ENCODE measurements around the gene GCN1.
"Not testable (repeated sequence)": the region's sequence is repeated elsewhere in the genome, so short reads cannot be mapped to it uniquely, and the experiment has no call there.

The GCN1 gene

DNA sequence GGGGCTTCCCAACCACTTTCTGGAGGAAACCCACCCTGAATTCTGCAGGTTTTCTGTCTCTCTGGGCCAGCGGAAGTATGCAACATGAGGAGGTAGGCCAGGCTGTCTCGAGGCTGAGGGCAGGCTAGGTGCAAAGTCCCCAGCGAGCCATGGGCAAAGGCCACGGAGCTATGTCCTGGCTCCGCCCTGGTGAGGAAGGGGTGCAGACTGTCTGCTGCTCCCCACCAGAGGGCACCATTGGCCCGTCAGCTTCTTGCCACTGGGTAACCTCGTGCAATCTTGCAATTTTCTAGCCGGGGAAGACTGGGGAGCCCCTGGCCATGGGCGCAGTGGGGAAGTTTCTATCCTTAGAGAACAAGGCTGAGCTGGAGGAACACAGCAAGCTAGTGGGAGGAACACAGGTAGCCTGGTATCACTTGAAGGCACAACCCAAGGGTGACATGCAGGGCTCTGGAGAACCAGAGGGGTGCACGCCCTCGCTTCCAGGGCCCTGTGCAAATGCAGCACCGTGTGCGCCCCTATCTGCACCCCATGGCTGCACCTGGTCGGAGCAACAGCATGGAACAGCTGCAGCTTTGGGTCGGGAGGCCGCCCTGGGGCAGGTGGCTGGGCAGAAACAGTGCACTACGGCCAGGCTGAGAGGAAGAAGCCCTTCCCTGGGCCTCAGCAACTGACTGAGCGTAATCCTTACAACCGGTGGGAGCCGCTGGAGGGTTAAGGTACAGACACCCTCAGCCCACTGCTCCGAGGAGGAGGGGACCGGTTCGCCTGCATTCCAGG lies 34.0 kb upstream of the GCN1 start:
- DNase-seq = peak; percentile 57

DNA sequence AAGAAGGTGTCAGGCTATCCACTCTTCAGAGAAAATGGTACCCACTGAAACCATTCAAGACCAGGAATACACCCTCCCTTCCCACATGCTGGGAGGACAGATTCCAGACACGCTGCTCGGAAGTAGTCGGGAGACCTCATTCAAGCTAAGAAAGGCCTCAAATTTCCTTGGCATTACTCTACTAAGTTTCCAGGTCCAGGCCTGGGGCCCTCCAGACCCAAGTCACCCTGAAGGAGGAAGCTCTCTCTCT lies 33.5 kb upstream of the GCN1 start:
- DNase-seq = no peak

DNA sequence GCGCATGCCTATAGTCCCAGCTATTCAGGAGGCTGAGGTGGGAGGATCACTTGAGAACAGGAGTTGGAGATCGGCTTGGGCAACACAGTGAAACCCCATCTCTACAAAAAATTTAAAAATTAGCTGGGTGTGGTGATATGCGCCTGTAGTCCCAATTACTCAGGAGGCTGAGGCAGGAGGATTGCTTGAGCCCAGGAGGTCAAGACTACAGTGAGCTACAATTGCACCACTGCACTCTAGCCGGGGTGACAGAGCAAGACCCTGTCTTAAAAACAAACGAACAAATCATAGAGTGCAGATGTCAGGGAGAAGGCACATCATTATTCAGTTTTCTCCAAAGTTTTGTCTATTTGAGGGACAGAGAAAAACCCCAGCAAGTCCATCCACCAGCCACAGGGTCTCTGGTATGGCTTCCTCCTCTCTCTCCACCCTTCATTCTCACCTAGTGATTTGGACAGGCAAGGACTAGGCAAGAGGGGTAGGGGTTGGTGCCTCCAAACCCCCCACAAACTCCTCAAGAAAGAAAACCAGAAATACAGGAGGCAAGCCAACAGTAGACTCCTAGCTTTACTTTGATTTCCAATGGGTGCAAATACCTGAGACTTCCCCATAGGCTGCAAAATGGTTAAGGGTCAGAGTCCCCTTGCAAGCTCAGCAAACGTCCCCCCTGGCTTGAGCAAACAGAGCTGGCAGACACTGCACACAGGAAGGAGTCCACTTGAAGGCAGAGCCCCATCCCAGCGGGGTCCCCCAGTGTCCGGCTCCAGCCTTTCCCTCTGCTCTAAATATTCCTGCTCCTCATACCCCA lies 32.9 kb upstream of the GCN1 start:
- DNase-seq = no peak

DNA sequence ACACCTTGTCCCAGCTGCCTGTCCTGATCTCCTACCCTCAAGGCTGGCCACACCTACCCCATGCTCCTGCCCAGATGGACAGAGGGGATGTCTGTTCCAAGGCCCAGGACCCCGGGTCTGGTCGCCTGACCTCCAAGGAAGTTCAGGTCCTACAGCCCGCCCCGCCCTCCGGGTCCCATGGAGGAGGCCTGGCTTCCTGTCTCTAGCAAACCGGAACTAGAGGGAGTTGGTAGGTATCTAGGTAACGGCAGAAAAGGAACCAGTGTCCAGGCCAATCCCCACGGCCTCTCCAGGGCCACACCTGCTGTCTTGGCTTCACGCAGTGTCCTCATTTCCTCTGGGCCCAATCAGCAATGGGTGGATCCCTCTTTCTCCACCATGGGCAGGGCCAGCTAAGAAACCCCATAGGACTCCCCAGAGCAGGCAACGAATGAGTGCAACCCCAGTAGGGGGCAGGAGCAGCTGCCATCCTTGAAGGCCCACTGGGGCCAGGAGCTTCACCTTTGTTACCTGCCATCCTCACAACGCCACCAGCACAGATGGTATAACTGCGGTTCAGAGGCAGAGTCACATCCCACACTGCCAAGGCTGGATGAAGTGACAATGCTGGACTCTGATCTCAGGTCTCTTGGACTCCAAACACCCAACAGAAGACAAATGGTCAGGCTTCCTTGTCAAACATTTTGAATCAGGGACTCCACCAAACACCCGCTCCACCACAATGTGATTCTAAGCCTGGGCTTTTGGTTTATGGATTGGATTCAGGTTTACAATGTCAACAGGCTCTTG lies 31.5 kb upstream of the GCN1 start:
- DNase-seq = no peak

DNA sequence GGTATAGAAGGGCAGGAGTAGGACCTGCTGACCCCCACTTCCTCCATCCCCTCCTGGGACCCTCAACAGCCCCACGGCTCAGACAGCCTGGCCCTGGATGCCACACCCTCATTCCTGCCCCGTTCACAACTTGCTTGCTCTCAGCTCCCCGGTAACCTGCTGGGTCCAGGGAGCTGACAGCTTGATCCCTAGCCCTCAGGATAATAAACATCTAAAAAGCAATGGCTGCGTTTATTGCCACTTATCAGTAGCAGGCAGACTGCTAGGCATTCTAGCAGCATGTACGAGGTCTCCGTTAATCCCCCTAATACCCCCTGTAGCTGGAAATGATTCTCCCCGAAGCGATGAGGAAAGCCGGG lies 30.7 kb upstream of the GCN1 start:
- no peak for DNase-seq

DNA sequence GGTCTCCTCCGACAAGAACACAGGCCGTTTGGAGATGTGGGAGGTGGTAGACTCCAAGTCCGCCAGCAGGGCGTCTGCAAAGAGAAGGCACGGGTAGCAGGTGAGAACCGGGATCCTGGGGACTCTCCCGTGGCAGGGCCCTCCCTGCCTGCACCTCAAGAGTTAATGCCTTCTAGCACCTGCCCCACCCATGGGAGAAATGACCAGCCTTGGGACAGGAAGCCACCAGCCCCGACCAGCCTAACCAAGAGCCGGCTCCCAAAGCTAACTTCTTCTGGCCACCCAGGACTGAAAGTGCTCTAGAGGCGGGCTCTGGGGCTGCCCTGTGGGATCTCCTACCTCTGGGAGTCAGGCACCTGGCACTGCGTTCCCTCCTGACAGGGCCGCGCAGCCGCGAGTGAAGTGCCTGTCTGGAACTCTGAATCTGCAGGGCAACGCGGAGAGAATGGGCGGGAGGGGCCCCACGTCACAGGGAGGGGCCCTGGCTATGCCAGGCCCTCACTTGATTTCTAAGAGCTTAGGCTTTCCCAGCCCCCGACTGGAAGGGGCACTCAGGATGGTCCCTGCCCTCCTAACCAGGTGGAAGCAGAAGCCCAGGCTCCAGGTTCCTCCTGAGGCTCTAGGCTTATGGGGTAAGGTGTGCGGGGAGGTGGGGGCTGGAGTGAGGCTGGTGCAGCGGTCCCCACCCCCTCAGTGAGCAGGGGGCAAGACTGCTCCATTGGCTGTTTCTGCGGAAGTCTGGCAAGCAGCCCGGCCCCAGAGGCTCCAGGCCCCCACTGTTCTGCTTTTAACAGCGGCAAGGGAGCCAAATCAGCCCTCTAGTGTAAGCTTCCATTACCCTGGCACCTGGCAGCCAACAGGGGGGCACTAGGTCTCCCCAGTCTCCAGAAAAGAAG lies 30.0 kb upstream of the GCN1 start:
- DNase-seq = no peak

DNA sequence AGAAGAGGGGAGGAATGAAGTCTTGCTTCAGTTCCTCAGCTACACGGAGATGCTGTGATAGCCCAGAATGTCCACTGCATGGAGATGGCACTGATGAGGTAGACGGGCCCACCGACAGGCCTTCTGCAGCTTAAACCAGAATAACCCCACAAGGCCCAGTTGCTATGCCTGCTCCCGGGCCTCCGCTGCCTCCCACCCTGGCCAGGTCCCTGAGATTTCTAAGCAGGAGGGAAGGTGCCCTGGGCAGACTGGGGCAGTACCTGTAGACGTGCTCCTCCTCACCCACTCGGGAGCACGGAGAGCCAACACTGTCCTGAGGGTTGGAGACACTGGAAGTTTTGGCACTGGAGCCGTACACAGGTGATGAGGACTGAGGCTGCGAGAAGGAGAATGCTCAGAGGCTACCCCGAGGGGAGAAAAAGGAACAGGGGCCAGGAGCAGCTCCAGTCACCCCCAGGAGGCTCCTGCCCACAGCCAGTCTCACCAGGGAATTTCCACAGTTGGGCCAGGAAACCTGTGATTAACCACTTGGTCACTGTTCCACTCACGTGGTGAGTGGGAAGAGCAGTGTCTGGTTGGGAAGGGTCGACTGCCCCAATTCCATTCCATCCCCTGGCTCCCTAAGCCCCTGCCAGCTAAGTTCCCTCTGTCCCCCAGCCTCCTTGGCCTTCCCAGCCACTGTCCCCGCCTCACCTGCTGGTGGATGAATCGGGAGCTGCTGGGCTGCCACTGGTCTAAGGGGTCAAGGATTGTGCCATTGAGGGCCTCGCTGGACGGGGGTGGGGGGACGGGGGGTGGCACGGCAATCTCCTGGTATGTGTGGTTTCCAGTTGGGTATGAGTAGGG lies 29.2 kb upstream of the GCN1 start:
- DNase-seq = no peak

DNA sequence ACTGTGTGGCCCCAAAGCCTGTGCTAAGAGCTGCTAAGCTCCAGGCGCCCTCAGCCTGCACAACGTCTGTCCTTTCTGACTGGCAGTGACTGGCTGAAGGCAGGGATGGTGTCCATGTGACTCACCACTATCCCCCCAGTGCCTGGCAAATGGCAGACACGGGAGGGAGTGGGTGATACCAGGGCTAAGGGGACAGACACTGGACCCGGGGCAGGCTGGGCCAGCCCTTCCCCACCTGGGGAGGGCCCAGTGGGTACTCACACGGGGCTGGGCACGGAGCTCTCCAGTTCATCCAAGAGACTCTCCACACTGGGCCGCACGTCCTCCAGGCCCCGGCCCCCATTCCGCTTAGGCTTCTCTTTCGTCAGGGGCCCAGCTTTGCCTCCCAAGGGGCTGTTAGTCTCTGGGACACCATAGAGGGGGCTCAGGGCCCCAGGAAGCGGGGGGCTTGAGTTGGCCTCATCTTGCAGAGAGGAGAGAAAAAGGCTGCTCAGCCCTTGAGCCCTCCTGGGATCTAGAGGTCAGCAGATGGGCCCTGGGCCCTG lies 27.8 kb upstream of the GCN1 start:
- DNase-seq = no peak

DNA sequence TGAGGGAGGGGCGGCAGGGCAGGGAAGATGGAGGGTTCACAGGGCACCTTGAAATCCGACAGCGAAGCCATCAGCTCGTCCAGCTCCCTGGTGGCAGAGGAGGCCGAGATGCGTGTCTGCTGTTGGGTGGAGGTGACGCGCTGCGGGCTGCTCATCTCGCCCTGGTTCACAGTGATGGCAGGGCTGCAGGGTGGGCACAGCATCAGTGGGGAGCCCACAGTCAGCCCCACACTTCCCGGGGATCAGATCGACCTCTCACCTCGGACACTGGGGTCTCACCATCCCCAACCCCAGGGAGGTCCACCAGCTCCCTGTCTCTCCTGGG lies 27.0 kb upstream of the GCN1 start:
- DNase-seq = no peak

DNA sequence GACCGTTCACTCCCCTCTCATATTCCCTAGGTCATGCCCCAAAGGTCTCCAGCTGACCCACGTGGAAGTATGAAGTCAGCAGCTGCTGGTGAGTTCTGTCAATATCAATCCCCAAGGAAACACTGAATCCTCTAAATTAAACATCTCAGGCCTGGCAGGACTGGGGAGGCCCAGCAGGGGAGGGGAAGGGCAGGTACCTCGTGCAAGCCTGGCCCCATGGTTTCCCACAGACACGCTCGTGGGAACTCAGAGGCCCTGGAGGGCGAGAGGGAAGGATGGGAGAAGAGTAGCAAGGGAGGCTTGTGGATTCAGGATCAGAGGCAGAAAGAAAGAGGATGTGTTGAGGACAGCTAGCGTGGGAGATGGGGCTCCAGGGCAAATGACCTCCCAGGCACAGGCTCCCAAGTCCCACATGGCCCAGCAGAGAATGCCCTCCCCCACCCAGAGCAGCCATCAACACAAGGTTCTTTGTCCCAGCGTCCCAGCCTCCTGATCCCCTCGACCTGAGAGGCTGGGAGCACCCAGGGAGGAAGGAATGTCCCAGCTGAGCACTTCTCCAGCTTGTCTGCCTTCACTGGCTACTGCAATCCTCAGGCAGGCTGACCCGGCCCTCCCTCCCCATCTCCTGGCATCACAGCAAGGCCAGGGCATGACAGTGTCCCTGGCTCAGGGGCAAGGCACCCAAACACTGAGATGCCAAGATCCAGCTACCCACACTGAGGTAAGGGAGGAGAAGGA lies 26.5 kb upstream of the GCN1 start:
- DNase-seq = no peak

DNA sequence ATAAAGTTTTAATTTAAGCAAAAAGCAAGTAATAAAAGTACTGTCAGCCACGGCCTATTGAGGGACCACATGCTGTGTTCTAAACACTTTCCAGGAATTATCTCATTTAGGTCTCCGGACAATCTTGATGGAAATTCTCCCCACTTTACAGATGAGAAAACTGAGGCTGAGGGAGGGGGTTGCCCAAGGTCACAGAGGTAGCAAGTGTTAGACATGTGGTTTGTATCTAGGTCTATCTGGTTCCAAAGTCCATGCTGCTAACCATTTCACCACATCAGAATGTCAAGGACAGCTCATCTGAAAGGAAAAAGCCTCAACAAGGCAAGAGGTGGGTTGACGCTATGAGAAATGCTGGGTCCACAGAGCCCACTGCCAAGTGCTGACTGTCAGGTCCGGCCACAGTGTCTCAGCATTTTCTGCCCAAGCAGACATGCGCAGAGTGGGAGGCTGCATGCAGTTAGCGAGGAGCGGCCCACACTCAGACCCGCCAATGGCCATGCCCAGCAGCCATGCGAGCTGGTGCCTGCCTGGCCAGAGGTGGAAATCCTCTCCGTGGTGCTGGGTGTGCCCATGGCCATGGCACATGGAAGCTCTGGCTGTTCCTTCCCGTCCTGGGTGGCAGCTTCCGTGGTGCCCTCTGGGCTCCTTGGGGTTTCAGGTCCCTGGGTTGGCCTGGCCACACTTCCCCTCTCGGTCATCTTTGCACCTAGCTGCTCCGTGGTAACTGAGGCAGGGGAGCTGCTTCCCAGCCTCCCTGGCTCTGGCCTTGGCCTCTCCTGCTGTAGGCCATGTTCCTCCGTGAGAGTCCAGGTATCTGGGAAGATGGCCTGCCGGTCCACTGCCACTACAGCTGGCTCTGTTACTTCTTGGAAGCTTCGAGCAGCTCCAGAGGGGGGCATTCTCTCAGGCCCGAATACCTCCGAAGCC lies 24.4 kb upstream of the GCN1 start:
- DNase-seq = no peak

DNA sequence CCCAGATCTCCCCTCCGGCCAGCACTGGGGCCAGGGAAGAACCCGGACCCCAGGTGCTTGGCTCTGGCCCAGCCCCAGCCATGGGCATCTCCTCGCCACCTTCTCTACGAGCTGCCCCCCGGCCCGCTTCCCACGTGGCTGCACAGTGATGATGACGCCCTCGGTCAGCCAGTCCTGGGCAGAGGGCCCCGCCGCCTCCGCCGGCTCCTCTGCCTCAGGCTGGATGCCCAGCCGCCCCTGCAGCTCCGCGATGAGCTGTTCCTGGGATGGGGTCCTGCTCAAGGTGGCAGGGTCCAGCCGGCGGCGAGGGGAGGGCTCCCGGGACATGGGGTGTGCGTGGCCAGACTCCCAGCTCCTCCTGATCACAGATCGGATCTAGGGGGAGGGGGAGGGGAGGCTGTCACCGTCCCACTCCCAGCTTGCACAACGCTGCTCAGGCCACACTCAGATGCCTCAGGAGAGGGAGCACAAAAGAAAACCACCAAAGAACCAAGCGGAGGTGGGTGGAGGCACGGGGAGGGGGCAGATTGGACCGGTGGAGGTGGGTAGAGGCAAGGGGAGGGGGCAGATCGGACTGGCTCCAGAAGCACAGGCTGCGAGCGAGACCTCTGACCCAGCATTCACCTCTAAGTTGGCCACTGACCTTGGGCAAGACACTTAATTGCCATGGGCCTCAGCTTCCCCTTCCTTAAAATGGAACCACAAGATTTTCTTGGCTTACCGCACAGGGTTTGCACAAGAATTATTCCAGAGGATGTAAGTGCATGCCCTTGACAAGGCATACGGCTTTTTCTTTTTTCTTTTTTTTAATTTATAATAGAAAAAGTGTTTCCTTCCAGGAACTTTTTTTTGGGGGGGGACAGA lies 22.5 kb upstream of the GCN1 start:
- DNase-seq = no peak

DNA sequence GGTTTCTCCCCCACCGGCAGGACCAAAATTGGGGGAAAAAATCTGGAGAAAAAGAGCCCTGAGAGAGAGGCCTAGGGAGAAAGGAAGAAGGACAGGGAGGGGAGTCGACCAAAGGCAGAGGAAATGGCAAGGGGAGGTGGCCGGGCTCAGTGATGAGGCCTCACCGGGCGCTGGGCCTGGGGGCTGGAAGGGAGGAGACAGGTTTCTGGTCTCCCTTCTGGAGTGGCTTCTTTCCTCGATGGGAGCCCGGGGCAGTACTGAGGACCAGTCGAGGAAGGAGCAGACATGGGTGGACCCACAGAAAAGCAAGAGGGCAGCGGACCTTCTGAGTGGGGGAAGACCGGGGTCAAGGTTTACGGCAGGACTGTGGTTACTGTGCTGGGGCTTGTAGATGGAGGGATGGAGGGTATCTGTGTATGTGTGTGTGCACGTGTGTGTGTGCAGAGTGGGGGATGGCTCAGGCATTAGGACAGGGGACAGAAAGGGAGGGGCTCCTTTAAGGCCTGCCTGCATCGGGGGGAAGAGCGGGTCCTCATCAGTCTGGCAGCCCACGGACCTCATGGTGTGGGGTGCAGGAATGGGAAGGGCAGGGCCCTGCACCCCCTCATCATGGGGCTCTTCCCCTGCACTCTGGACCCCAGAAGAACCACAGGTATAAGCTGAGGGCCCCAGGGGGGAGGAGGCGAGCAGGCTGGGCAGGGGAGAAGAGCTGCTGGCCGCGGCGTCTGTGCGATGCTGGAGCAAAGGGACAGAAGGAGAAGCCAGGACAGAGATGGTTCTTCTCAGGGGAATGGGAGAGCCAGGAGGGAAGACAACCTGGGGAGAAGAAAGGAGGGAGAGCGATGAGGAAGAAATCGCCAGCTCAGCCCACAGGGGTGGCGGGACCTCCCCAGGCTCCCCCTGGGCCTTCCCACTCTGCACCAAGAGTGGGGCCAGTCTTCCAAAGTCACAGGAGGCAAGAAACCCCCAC lies 21.5 kb upstream of the GCN1 start:
- DNase-seq = no peak

DNA sequence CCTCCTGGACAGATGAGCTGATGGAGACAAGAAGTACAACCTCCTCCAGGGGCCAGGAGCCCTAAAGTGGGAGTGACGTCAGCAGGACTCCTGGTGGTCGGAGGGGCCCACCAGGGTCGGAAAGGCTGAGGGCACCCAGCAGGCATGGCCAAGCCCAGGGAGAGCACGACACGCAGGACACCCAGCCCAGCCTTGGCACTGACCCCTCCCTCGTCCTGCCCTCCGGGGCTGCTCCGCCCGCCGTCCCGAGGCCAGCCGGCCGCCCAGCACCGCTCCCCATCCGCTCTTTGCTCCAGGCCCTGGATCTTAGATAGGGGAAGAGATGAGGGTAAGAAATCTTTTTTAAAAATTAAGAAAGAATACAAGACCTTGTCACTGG lies 20.8 kb upstream of the GCN1 start:
- DNase-seq = no peak

DNA sequence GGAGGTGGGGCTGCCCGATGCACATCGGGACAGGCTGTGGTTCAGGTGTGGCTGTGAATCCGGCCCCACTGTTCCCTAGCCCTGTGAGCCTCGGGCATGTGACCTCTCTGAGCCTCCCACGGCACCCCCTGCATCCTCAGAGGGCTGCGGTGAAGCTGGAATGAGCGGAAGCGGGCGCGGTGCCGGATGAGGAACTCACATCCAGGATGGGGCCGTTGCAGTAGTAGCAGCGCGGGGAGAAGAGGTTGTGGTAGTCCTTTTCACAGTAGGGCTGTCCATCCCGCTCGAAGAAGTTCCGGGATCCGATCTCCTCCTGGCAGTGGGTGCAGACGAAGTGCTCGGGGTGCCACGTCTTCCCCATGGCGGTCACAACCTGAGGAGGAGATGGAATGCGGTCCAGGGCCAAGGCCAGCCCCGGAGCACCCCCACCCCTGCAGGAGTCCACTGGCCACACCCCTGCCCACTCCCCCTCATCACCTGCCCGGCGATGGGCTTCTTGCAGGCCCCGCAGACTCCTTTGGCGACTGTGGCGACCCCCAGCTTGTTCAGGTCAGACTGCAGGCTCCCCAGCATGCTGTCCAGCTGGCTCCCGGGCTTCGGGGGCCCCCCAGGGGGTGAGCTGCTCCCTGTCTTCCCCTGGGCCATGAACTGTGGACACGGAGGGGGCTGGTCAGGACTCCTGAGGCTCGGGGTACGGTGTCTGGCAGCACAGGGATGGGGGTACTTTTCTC lies 20.3 kb upstream of the GCN1 start:
- no peak for DNase-seq

DNA sequence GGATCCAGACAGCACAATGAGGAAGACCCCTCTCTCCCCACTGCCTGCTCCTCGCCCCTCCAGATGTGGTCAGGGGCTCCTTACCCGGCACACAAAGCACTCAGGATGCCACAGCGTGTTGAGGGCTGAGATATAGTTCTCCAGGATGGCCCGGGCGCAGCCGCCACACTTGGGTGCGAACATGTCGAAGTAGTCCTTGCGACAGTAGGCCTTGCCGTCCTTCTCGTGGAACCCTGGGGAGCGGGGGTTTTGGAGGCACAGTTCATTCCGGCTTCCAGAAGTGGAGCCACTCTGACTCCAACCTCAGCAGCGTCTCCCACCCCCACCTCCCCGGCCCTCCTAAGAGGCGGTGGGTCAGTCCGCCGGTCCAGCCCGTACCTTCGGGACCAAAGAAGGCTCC lies 19.2 kb upstream of the GCN1 start:
- no peak for DNase-seq

DNA sequence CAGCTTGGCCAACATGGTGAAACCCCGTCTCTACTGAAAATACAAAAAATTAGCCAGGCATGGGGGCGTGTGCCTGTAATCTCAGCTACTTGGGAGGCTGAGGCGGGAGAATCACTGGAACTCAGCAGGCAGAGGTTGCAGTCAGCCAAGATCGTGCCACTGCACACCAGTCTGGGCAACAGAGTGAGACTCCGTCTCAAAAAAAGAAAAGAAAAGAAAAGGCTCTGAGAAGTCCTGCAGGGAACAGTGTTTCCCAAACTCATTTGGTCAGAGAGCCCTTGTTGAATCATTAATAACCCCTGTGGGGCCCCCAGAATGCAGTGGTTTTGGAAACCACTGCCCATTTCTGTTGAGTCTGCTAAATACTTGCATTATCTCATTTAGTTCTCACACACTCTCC lies 18.7 kb upstream of the GCN1 start:
- not testable (repeated sequence) for DNase-seq
